ENCODE data around the gene GCSAM. TPM values are rescaled to one million over a fixed set of nuclear protein-coding genes. Genes with fewer than 3 reads are reported as not detected.

The GCSAM gene
- total RNA-seq, 4 donors from 2014 or later: 0.52 to 1.8 (median 0.91) TPM; not detected in 1

- TF ChIP-seq POLR2A (IDR thresholded peaks at IDR 0.05) (no peak), CTCF (IDR thresholded peaks at IDR 0.05) (no peak)
- no peak overlapping the region for H3K4me3 ChIP-seq (ENCODE audit: low read depth, poor library complexity, severe bottlenecking)
- intact Hi-C loops (cut with DNase I; ENCODE audit: low total_unique reads): no loop called here
- DNase-seq (ENCODE audit: low spot score in 2 of 2): no peak
- WGBS, 2 donors: 67 to 68% methylated on average over 4 of the region's 4 CpGs
Observed at GRCh38 chr3:112088944-112089343, 44.1 kb downstream of the GCSAM start.

- no peak overlapping the region for H3K4me3 ChIP-seq (ENCODE audit: low read depth, poor library complexity, severe bottlenecking)
- WGBS, 2 donors: 60 to 61% methylated on average over 5 of the region's 5 CpGs
- TF ChIP-seq POLR2A (IDR thresholded peaks at IDR 0.05) (no peak), CTCF (IDR thresholded peaks at IDR 0.05) (no peak)
- intact Hi-C loops (cut with DNase I; ENCODE audit: low total_unique reads): no loop called here
- no peak for DNase-seq (ENCODE audit: low spot score in 2 of 2)
Observed at GRCh38 chr3:112087746-112088145, 45.3 kb downstream of the GCSAM start.

GRCh38 chr3:112086875-112087524 lies 46.0 kb downstream of the GCSAM start:
- DNase-seq (ENCODE audit: low spot score in 2 of 2): no peak
- WGBS, 2 donors: 29 to 30% methylated on average over 14 of the region's 14 CpGs
- no peak for TF ChIP-seq POLR2A (IDR thresholded peaks at IDR 0.05)
- TF ChIP-seq CTCF (IDR thresholded peaks at IDR 0.05): no peak
- intact Hi-C loops (cut with DNase I; ENCODE audit: low total_unique reads): no loop called here
- peak overlapping the region; percentile 28 for H3K4me3 ChIP-seq (ENCODE audit: low read depth, poor library complexity, severe bottlenecking)

- 0 to 1% methylated on average over 26 to 39 of the region's 67 CpGs for WGBS, 2 donors
- intact Hi-C loops (cut with DNase I; ENCODE audit: low total_unique reads): no loop called here
- DNase-seq (ENCODE audit: low spot score in 2 of 2): peak; percentile 61 to 94
- peak within 1 kb of the TSS; percentile 28 for H3K4me3 ChIP-seq (ENCODE audit: low read depth, poor library complexity, severe bottlenecking)
- TF ChIP-seq CTCF (IDR thresholded peaks at IDR 0.05) (no peak), POLR2A (IDR thresholded peaks at IDR 0.05) (no peak)
Observed at GRCh38 chr3:112086076-112086854, 46.8 kb downstream of the GCSAM start, which contains the start of gene C3orf52. Gene C3orf52 (plus strand): TSS chr3:112086389. CDS start chr3:112086408, 19 bp downstream.

GRCh38 chr3:112085735-112086075 lies 47.3 kb downstream of the GCSAM start:
- 32 to 35% methylated on average over 12 of the region's 12 CpGs for WGBS, 2 donors
- no peak for TF ChIP-seq POLR2A (IDR thresholded peaks at IDR 0.05)
- TF ChIP-seq CTCF (IDR thresholded peaks at IDR 0.05): no peak
- intact Hi-C loops (cut with DNase I; ENCODE audit: low total_unique reads): no loop called here
- no peak for DNase-seq (ENCODE audit: low spot score in 2 of 2)
- no peak overlapping the region for H3K4me3 ChIP-seq (ENCODE audit: low read depth, poor library complexity, severe bottlenecking)

All from lower leg skin (tissue), 4 donors.